ENCODE results near the gene INSRR.

- TF ChIP-seq CTCF (IDR thresholded peaks at IDR 0.05) = no peak
- TF ChIP-seq POLR2A (IDR thresholded peaks at IDR 0.05) = no peak
These were observed 50.5 kb downstream of the INSRR start for GRCh38 chr1:156808186-156809030.
